H1 (cell line): ENCODE measurements around the gene KREMEN1.
A peak's percentile ranks its signal among the peaks of the same experiment; 100 is the strongest.

Experiments used
- JUND ChIP-seq: IDR thresholded peaks from 2 replicates; pipeline ENCODE4 v1.6.1; 2011; ENCODE audit warnings: mild to moderate bottlenecking, improper control_type of control experiment, low read length
- POLR2A ChIP-seq, 2 experiments: IDR thresholded peaks; 1 replicate in 1 of 2; 2 replicates in 1 of 2; pipeline ENCODE4 v1.6.1; 2011; ENCODE audit warnings: low read depth in 2 of 2, low read length in 2 of 2, mild to moderate bottlenecking in 2 of 2; ENCODE audit errors: control extremely low read depth in 1 of 2
- TF ChIP-seq, protein P1 (sequence below), 3 experiments: IDR thresholded peaks; 1 replicate in 2 of 3; 2 replicates in 1 of 3; pipeline versions ENCODE4 v1.5.1 to v1.6.1; 2011; ENCODE audit warnings: low read length in 3 of 3, mild to moderate bottlenecking in 3 of 3, inconsistent platforms in 2 of 3, low read depth in 1 of 3, moderate library complexity in 1 of 3; ENCODE audit not compliant: insufficient read depth in 1 of 3; ENCODE audit errors: control extremely low read depth in 1 of 3

GRCh38 chr22:29202212-29203192, 129.7 kb downstream of the KREMEN1 start:
- TF ChIP-seq POLR2A (IDR thresholded peaks at IDR 0.05; ENCODE audit: control extremely low read depth in 1 of 2, low read depth in 2 of 2, low read length in 2 of 2) (no peak), JUND (no peak)
- TF ChIP-seq, protein P1, sequence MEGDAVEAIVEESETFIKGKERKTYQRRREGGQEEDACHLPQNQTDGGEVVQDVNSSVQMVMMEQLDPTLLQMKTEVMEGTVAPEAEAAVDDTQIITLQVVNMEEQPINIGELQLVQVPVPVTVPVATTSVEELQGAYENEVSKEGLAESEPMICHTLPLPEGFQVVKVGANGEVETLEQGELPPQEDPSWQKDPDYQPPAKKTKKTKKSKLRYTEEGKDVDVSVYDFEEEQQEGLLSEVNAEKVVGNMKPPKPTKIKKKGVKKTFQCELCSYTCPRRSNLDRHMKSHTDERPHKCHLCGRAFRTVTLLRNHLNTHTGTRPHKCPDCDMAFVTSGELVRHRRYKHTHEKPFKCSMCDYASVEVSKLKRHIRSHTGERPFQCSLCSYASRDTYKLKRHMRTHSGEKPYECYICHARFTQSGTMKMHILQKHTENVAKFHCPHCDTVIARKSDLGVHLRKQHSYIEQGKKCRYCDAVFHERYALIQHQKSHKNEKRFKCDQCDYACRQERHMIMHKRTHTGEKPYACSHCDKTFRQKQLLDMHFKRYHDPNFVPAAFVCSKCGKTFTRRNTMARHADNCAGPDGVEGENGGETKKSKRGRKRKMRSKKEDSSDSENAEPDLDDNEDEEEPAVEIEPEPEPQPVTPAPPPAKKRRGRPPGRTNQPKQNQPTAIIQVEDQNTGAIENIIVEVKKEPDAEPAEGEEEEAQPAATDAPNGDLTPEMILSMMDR (IDR thresholded peaks at IDR 0.05; ENCODE audit: control extremely low read depth in 1 of 3, insufficient read depth in 1 of 3, low read depth in 1 of 3, low read length in 3 of 3), result peak; percentile 65 to 80 (median 74)
